GM18951 (cell line): ENCODE measurements around the gene MACROD2.

Source experiments
- POLR2A ChIP-seq: IDR thresholded peaks from 4 replicates; pipeline ENCODE4 v1.6.1; 2011; ENCODE audit warnings: mild to moderate bottlenecking; ENCODE audit not compliant: insufficient read length, insufficient read depth; ENCODE audit errors: extremely low read depth
- in situ Hi-C: fragments of 300-500 bp; cut with MboI; formaldehyde crosslinking; loops from one replicate; pipeline ENCODE4 v1.12.0; 2022; ENCODE audit warnings: low sequenced_read_pairs, mixed read lengths, inconsistent platforms; ENCODE audit not compliant: unreplicated experiment

The MACROD2 gene

GRCh38 chr20:16064989-16065707 is 2069.8 kb downstream of the MACROD2 start:
- in situ Hi-C loops: no loop called here
- TF ChIP-seq POLR2A: no peak

DNA sequence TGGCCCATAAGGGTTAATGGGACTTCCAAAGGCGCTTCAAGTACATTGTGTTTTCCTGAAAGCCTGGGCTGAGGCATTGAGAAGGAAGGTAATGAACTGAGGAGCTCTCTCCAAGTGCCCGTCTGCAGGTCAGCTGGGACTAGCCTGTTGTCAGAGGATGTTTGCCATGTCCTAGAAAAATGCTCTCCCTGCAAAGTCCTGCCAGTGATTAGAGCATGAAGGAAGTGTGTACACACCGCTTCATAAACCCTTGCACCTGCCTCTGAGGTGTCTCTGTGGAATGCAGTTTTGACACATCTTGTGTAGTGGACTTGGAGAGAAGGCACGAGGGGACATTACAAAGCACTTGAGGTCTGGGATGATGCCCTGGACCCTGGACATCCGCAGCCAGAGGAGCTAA is 2071.3 kb downstream of the MACROD2 start:
- in situ Hi-C loops: no loop called here
- no peak for TF ChIP-seq POLR2A

- no peak for TF ChIP-seq POLR2A
These were observed 2074.2 kb downstream of the MACROD2 start for GRCh38 chr20:16069389-16070010.

DNA sequence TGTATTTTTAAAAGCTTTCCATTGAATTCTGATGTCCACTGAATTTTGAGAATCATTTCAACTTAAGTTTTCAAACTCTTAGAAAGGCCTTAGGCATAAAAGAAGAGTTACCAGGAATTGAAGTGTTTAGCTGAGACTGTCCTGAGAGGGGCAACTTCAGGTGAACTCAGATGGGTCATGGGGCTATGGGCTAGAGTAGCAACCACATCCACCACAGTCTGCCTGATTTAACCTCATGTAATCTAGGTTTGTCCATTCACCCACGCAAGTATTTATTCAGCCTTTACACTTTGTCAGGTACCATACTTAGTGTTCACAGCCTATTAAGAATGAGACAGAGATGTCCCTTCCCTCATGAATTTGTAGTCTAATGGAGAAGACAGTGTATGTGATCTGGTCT is 2076.9 kb downstream of the MACROD2 start:
- TF ChIP-seq POLR2A: no peak
- in situ Hi-C loops: no loop called here

More at GRCh38 chr20:16069389-16070010, 2074.2 kb downstream of the MACROD2 start:
- in situ Hi-C loops: no loop called here

- in situ Hi-C loops: no loop called here
- no peak for TF ChIP-seq POLR2A
These were observed 2083.0 kb downstream of the MACROD2 start for GRCh38 chr20:16078172-16078898.

GRCh38 chr20:16081421-16081820 is 2086.1 kb downstream of the MACROD2 start:
- in situ Hi-C loops: no loop called here
- TF ChIP-seq POLR2A: no peak

DNA sequence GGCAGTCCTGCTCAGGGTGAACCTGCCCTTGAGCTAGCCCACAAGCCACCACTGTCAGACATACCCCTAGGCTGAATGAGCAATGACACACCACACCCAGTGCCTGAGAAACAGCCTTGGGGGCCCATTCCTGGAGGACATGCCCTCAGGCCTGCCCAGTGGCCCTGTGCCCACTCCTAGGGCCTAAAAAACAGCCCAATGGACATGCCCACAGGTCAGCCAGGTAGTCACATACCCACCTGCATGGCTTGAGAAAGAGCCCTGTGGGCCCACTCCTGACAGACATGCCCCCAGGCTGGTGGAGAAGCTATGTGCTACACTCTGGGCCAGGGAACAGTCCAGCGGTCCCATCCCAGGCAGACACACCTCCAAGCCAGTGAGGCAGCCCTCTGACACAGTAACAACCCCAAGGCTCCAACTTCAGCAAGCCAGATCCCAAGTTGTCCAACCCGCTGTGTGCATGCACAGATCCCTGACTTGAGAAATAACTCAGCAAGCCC is 2086.8 kb downstream of the MACROD2 start:
- no peak for TF ChIP-seq POLR2A

GRCh38 chr20:16083639-16084280 is 2088.4 kb downstream of the MACROD2 start:
- no peak for TF ChIP-seq POLR2A

More for the DNA sequence above, 2086.8 kb downstream of the MACROD2 start:
- in situ Hi-C loops: no loop called here

GRCh38 chr20:16095226-16095625 is 2099.9 kb downstream of the MACROD2 start:
- in situ Hi-C loops: no loop called here
- TF ChIP-seq POLR2A: no peak

More at GRCh38 chr20:16083639-16084280, 2088.4 kb downstream of the MACROD2 start:
- in situ Hi-C loops: no loop called here

- TF ChIP-seq POLR2A: no peak
- in situ Hi-C loops: no loop called here
These were observed 2101.5 kb downstream of the MACROD2 start for GRCh38 chr20:16096756-16097326.

- in situ Hi-C loops: no loop called here
- TF ChIP-seq POLR2A: no peak
These were observed 2102.5 kb downstream of the MACROD2 start for GRCh38 chr20:16097788-16098187.

DNA sequence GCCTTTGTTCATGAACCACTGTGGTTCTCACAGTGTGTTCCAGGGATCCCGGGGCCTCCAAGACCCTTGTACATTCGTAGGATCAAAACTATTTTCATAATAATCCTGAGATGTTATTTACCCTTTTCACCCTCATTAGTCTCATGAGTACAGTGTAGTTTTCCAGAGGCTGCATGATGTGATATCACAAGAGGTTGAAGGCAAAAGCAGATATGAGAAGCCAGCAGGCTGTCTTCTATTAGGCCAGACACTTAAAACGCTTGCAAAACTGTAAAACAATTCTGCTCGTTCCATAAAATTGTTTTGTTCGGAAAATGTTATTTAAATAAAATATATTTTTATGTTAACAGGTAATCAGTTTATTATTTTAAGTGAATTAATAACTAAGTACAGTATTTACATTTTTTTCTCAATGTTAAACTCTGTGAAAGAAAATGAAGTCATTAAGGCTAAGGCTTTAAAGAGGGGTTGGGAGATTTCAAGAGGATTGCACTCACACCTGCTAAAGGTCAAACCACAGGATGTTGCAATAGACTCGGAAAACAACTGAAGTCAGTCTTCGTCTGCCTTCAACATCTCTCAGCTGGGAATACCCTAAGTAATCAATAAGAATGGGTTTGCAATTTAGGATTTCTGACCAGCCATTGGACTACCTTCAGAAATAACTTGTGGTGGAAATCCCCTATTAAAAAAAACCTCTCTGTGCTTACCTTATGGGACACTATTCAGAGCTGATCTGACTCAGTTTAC is 2103.7 kb downstream of the MACROD2 start:
- TF ChIP-seq POLR2A: no peak

More for the DNA sequence above, 2103.7 kb downstream of the MACROD2 start:
- in situ Hi-C loops: no loop called here
